Parathyroid adenoma (tissue), 2 donors: ENCODE data around the gene TIAM2.

ENCODE experiments used
- H2AFZ ChIP-seq: fragments of 300-600 bp; sonication (generic); one replicate; pipeline ENCODE4 v1.7.0; 2017; ENCODE audit warnings: antibody characterized with exemption, mild to moderate bottlenecking
- H3K27ac ChIP-seq: fragments of 300-600 bp; sonication (generic); one replicate; pipeline ENCODE4 v1.7.0; 2017
- H3K27me3 ChIP-seq: fragments of 300-600 bp; sonication (generic); one replicate; pipeline ENCODE4 v1.7.0; 2017; ENCODE audit warnings: low read length; ENCODE audit not compliant: control insufficient read depth, insufficient read depth
- H3K36me3 ChIP-seq: fragments of 300-600 bp; sonication (generic); one replicate; pipeline ENCODE4 v1.7.0; 2017; ENCODE audit warnings: low read length; ENCODE audit not compliant: control insufficient read depth, insufficient read depth
- H3K4me1 ChIP-seq: fragments of 300-600 bp; sonication (generic); one replicate; pipeline ENCODE4 v1.7.0; 2017; ENCODE audit warnings: control low read depth
- H3K4me2 ChIP-seq: fragments of 300-600 bp; sonication (generic); one replicate; pipeline ENCODE4 v1.7.0; 2017; ENCODE audit warnings: low read length
- H3K4me3 ChIP-seq: fragments of 300-600 bp; sonication (generic); one replicate; pipeline ENCODE4 v1.7.0; 2017; ENCODE audit warnings: low read depth, low read length
- H3K79me2 ChIP-seq: fragments of 300-600 bp; sonication (generic); one replicate; pipeline ENCODE4 v1.7.0; 2017; ENCODE audit warnings: control low read depth
- H3K9ac ChIP-seq: fragments of 300-600 bp; sonication (generic); one replicate; pipeline ENCODE4 v1.7.0; 2017; ENCODE audit warnings: mild to moderate bottlenecking
- H3K9me3 ChIP-seq: fragments of 300-600 bp; sonication (generic); one replicate; pipeline ENCODE4 v1.7.0; 2017; ENCODE audit warnings: low read length; ENCODE audit not compliant: control insufficient read depth
- CTCF ChIP-seq: fragments of 300-600 bp; sonication (generic); IDR thresholded peaks from one replicate; pipeline ENCODE4 v1.7.0; 2017; ENCODE audit warnings: antibody characterized with exemption, mild to moderate bottlenecking
- donor health status: primary hyperparathyroidism.

Gene TIAM2

GRCh38 chr6:154954347-154954746, 40.8 kb upstream of the TIAM2 start:
- Histone ChIP-seq H3K27ac (no peak overlapping the region), H2AFZ (no peak overlapping the region), H3K4me2 (no peak overlapping the region), H3K9ac (no peak overlapping the region), H3K79me2 (no peaks in the 10 kb centered on the region), H3K9me3 (no peaks in the 10 kb centered on the region), H3K4me1 (no peaks in the 10 kb centered on the region), H3K4me3 (no peak overlapping the region), H3K36me3 (no peaks in the 10 kb centered on the region), H3K27me3 (no peaks in the 10 kb centered on the region)
- TF ChIP-seq CTCF = no peak

GRCh38 chr6:154956771-154957522, 38.2 kb upstream of the TIAM2 start:
- TF ChIP-seq CTCF = no peak
- H3K4me2 ChIP-seq = no peak overlapping the region
- H3K79me2 ChIP-seq = no peaks in the 10 kb centered on the region
- no peaks in the 10 kb centered on the region for H3K9me3 ChIP-seq
- H3K36me3 ChIP-seq = no peaks in the 10 kb centered on the region
- no peaks in the 10 kb centered on the region for H3K27me3 ChIP-seq
- H2AFZ ChIP-seq = no peak overlapping the region
- H3K4me3 ChIP-seq = no peak overlapping the region
- H3K4me1 ChIP-seq = peaks cover 6% of the 10 kb centered on the region
- H3K27ac ChIP-seq = no peak overlapping the region
- no peak overlapping the region for H3K9ac ChIP-seq

- Histone ChIP-seq H3K27me3 (no peaks in the 10 kb centered on the region), H3K4me2 (no peak overlapping the region), H3K27ac (no peak overlapping the region), H3K4me3 (no peak overlapping the region), H3K4me1 (peaks cover 6% of the 10 kb centered on the region), H3K9me3 (no peaks in the 10 kb centered on the region), H3K79me2 (no peaks in the 10 kb centered on the region), H2AFZ (no peak overlapping the region), H3K36me3 (no peaks in the 10 kb centered on the region), H3K9ac (no peak overlapping the region)
- no peak for TF ChIP-seq CTCF
Measured at GRCh38 chr6:154958469-154958868, 36.6 kb upstream of the TIAM2 start.

- no peaks in the 10 kb centered on the region for H3K27me3 ChIP-seq
- H3K4me3 ChIP-seq = no peak overlapping the region
- no peak overlapping the region for H3K27ac ChIP-seq
- H3K4me1 ChIP-seq = peaks cover 6% of the 10 kb centered on the region
- TF ChIP-seq CTCF = no peak
- H3K36me3 ChIP-seq = no peaks in the 10 kb centered on the region
- no peaks in the 10 kb centered on the region for H3K79me2 ChIP-seq
- no peaks in the 10 kb centered on the region for H3K9me3 ChIP-seq
- no peak overlapping the region for H2AFZ ChIP-seq
- no peak overlapping the region for H3K4me2 ChIP-seq
- H3K9ac ChIP-seq = no peak overlapping the region
Measured at GRCh38 chr6:154960299-154960843, 34.7 kb upstream of the TIAM2 start.
